Measurements from ENCODE around the gene SLC22A1. TPM values are rescaled to one million over a fixed set of nuclear protein-coding genes. Genes with fewer than 3 reads are reported as not detected.
A peak's percentile ranks its signal among the peaks of the same experiment; 100 is the strongest.

Gene SLC22A1
- total and polyA plus RNA-seq, 2 of the 13 experiments (the other 11 are each of a cell fraction or from before 2014, with no cell fraction given) = 0.80 to 0.87 TPM

DNA sequence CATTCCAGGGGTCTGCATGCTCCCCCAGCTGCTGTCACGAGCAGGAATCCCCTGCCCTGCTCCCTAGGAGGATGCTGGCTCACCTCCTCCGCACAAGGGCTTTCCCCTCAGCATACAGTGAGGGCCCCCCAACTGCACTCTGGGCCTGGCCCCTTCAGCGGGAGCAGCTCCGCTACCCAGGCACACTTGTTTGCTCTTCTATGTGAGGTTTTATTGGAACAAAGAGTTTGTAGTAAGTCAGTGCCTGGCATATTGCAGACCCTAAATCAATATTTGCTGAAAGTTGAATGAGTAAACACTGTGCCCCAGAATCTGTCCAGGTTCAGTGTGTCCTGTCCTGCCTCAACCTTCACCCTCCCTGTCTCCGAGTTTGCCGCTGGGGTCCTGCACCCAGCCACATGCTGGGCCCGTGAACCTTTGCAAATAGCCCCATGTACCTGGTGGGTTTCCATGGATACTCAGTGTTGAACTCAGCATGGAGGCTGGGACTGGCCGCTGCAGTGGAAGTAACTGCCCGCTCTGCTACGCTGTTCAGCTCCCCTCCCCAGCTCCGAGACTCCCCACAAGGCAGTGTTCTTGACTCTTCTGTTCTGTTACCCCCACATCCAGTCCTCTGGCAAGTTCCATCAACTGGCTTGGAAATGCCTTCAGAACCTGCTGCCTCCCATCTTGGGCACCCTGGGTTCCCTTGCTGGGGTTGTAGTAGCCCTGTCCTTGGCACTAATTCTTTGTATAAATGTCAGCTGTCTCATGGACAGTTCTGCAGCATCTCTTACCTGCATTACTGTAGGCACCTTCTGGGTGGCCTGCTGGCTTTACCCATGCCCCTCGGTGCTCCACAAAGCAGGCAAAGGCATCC lies 15.7 kb downstream of the SLC22A1 start (continued):
- TF ChIP-seq CENPT (CRISPR knock-in tag; IDR thresholded peaks at IDR 0.05; ENCODE audit: low read depth) (no peak), SMAD9 (CRISPR knock-in tag; IDR thresholded peaks at IDR 0.05) (no peak), RBM22 (optimal IDR thresholded peaks at IDR 0.05; ENCODE audit: low read length) (no peak), SP1 (IDR thresholded peaks at IDR 0.05) (no peak), SP1 (CRISPR knock-in tag; IDR thresholded peaks at IDR 0.05) (no peak), SP2 (CRISPR knock-in tag; IDR thresholded peaks at IDR 0.05) (no peak), TBX3 (IDR thresholded peaks at IDR 0.05; ENCODE audit: borderline replicate concordance) (peak; percentile 91), BCL3 (CRISPR knock-in tag; IDR thresholded peaks at IDR 0.05) (peak; percentile 79; the same call in 1 of the 2 replicates), ZNF501 (CRISPR knock-in tag; IDR thresholded peaks at IDR 0.05) (no peak), ZMYM2 (CRISPR knock-in tag; IDR thresholded peaks at IDR 0.05) (no peak)
- TF ChIP-seq, protein P1, sequence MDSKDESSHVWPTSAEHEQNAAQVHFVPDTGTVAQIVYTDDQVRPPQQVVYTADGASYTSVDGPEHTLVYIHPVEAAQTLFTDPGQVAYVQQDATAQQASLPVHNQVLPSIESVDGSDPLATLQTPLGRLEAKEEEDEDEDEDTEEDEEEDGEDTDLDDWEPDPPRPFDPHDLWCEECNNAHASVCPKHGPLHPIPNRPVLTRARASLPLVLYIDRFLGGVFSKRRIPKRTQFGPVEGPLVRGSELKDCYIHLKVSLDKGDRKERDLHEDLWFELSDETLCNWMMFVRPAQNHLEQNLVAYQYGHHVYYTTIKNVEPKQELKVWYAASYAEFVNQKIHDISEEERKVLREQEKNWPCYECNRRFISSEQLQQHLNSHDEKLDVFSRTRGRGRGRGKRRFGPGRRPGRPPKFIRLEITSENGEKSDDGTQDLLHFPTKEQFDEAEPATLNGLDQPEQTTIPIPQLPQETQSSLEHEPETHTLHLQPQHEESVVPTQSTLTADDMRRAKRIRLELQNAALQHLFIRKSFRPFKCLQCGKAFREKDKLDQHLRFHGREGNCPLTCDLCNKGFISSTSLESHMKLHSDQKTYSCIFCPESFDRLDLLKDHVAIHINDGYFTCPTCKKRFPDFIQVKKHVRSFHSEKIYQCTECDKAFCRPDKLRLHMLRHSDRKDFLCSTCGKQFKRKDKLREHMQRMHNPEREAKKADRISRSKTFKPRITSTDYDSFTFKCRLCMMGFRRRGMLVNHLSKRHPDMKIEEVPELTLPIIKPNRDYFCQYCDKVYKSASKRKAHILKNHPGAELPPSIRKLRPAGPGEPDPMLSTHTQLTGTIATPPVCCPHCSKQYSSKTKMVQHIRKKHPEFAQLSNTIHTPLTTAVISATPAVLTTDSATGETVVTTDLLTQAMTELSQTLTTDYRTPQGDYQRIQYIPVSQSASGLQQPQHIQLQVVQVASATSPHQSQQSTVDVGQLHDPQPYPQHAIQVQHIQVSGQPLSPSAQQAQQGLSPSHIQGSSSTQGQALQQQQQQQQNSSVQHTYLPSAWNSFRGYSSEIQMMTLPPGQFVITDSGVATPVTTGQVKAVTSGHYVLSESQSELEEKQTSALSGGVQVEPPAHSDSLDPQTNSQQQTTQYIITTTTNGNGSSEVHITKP (CRISPR knock-in tag; IDR thresholded peaks at IDR 0.05; ENCODE audit: low read depth) = peak; percentile 35
- TF ChIP-seq, protein P2, sequence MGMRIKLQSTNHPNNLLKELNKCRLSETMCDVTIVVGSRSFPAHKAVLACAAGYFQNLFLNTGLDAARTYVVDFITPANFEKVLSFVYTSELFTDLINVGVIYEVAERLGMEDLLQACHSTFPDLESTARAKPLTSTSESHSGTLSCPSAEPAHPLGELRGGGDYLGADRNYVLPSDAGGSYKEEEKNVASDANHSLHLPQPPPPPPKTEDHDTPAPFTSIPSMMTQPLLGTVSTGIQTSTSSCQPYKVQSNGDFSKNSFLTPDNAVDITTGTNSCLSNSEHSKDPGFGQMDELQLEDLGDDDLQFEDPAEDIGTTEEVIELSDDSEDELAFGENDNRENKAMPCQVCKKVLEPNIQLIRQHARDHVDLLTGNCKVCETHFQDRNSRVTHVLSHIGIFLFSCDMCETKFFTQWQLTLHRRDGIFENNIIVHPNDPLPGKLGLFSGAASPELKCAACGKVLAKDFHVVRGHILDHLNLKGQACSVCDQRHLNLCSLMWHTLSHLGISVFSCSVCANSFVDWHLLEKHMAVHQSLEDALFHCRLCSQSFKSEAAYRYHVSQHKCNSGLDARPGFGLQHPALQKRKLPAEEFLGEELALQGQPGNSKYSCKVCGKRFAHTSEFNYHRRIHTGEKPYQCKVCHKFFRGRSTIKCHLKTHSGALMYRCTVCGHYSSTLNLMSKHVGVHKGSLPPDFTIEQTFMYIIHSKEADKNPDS (CRISPR knock-in tag; IDR thresholded peaks at IDR 0.05) = no peak
- TF ChIP-seq, protein P3, sequence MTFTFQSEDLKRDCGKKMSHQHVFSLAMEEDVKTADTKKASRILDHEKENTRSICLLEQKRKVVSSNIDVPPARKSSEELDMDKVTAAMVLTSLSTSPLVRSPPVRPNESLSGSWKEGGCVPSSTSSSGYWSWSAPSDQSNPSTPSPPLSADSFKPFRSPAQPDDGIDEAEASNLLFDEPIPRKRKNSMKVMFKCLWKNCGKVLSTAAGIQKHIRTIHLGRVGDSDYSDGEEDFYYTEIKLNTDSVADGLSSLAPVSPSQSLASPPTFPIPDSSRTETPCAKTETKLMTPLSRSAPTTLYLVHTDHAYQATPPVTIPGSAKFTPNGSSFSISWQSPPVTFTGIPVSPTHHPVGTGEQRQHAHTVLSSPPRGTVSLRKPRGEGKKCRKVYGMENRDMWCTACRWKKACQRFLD (CRISPR knock-in tag; IDR thresholded peaks at IDR 0.05; ENCODE audit: borderline replicate concordance) = no peak
- TF ChIP-seq, protein P4, sequence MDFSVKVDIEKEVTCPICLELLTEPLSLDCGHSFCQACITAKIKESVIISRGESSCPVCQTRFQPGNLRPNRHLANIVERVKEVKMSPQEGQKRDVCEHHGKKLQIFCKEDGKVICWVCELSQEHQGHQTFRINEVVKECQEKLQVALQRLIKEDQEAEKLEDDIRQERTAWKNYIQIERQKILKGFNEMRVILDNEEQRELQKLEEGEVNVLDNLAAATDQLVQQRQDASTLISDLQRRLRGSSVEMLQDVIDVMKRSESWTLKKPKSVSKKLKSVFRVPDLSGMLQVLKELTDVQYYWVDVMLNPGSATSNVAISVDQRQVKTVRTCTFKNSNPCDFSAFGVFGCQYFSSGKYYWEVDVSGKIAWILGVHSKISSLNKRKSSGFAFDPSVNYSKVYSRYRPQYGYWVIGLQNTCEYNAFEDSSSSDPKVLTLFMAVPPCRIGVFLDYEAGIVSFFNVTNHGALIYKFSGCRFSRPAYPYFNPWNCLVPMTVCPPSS (IDR thresholded peaks at IDR 0.05) = no peak
- TF ChIP-seq, protein P5, sequence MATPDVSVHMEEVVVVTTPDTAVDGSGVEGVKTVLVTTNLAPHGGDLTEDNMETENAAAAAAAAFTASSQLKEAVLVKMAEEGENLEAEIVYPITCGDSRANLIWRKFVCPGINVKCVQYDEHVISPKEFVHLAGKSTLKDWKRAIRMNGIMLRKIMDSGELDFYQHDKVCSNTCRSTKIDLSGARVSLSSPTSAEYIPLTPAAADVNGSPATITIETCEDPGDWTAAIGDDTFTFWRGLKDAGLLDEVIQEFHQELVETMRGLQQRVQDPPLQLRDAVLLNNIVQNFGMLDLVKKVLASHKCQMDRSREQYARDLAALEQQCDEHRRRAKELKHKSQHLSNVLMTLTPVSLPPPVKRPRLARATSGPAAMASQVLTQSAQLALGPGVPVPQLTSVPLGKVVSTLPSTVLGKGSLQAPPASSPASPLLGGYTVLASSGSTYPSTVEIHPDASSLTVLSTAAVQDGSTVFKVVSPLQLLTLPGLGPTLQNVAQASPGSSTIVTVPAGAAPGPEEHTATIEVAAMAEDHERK (CRISPR knock-in tag; IDR thresholded peaks at IDR 0.05; ENCODE audit: low read depth) = no peak

All from HepG2 (cell line).